Measurements from ENCODE around the gene SNX18.

Gene SNX18

DNA sequence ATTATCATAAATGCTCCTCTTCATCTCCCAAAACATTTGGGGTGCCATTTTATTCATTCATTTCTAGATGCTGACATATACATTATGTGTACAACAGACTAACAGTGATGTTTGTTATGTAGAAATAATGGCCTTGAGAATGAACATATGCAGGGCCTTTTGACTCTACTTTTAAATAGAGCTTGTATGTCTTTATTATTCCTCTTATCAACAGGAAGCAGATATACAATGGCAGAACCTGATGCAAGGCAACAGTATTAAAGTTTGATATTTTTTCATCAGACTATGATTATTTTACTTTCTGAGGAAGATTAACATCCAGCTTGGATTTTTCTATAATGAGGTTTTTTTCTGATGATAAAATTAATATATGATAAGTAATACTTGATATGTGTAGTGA lies 44.1 kb downstream of the SNX18 start:
- no peaks in the 10 kb centered on the region for H3K4me1 ChIP-seq (ENCODE audit: insufficient read depth, low read length, poor library complexity, severe bottlenecking)
- no peaks in the 10 kb centered on the region for H4K20me1 ChIP-seq (ENCODE audit: insufficient read depth, low read length, poor library complexity, severe bottlenecking)
- no peaks in the 10 kb centered on the region for H3K79me2 ChIP-seq (ENCODE audit: insufficient read depth, low read length)
- no peak overlapping the region for H3K4me2 ChIP-seq (ENCODE audit: low read depth, low read length, poor library complexity, severe bottlenecking)
- no peak for TF ChIP-seq EZH2phosphoT487 (IDR thresholded peaks at IDR 0.05; ENCODE audit: borderline replicate concordance)
- no peak for TF ChIP-seq CTCF (conservative IDR thresholded peaks at IDR 0.05; ENCODE audit: low read length)
- no peaks in the 10 kb centered on the region for H3K9me3 ChIP-seq (ENCODE audit: insufficient read depth, low read depth, low read length)
- H3K4me3 ChIP-seq (ENCODE audit: low read length, poor library complexity, severe bottlenecking), result no peak overlapping the region
- H3K9ac ChIP-seq (ENCODE audit: low read depth, low read length, poor library complexity, severe bottlenecking), result no peak overlapping the region
- H3K27me3 ChIP-seq (ENCODE audit: insufficient read depth, low read length, poor library complexity, severe bottlenecking), result no peaks in the 10 kb centered on the region
- no peak overlapping the region for H2AFZ ChIP-seq (ENCODE audit: low read length)
- H3K36me3 ChIP-seq (ENCODE audit: insufficient read depth, low read length), result no peaks in the 10 kb centered on the region
- no peaks in the 10 kb centered on the region for H3F3A ChIP-seq (ENCODE audit: low read depth)
- H3K9me2 ChIP-seq (replicated peaks; ENCODE audit: low read depth, low read length), result no peaks in the 10 kb centered on the region

DNA sequence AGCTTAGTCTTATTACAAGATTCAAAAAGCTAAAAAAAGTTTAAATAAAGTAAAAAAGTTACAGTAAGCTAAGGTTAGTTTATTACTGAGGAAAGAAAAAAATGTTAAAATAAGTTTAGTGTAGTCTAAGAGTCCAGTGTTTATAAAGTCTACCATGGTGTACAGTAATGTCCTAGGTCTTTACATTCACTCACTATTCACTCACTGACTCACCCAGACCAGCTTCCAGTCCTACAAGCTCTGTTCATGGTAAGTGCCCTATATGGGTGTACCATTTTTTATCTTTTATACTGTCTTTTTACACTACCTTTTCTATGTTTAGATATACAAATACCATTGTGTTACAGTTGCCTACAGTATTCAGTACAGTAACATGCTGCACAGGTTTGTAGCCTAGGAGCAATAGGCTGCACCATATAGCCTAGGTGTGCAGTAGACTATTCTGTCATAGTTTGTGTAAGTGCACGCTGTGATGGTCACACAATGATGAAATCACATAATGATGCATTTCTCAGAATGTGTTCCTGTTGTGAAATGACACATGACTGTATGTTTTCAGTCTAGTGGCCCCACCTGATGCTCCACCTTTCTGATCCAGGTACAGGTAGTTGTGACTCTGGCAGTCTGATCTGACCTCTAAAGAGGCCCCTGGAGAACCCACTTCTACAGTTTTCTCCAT lies 45.7 kb downstream of the SNX18 start:
- H3F3A ChIP-seq (ENCODE audit: low read depth), result no peaks in the 10 kb centered on the region
- no peak for TF ChIP-seq EZH2phosphoT487 (IDR thresholded peaks at IDR 0.05; ENCODE audit: borderline replicate concordance)
- TF ChIP-seq CTCF (conservative IDR thresholded peaks at IDR 0.05; ENCODE audit: low read length), result no peak
- H4K20me1 ChIP-seq (ENCODE audit: insufficient read depth, low read length, poor library complexity, severe bottlenecking), result no peaks in the 10 kb centered on the region
- H3K9me2 ChIP-seq (replicated peaks; ENCODE audit: low read depth, low read length), result no peaks in the 10 kb centered on the region
- no peaks in the 10 kb centered on the region for H3K9me3 ChIP-seq (ENCODE audit: insufficient read depth, low read depth, low read length)
- no peaks in the 10 kb centered on the region for H3K36me3 ChIP-seq (ENCODE audit: insufficient read depth, low read length)
- no peak overlapping the region for H3K4me3 ChIP-seq (ENCODE audit: low read length, poor library complexity, severe bottlenecking)
- no peaks in the 10 kb centered on the region for H3K4me1 ChIP-seq (ENCODE audit: insufficient read depth, low read length, poor library complexity, severe bottlenecking)
- no peak overlapping the region for H3K9ac ChIP-seq (ENCODE audit: low read depth, low read length, poor library complexity, severe bottlenecking)
- H3K79me2 ChIP-seq (ENCODE audit: insufficient read depth, low read length), result no peaks in the 10 kb centered on the region
- no peak overlapping the region for H2AFZ ChIP-seq (ENCODE audit: low read length)
- H3K27me3 ChIP-seq (ENCODE audit: insufficient read depth, low read length, poor library complexity, severe bottlenecking), result no peaks in the 10 kb centered on the region
- no peak overlapping the region for H3K4me2 ChIP-seq (ENCODE audit: low read depth, low read length, poor library complexity, severe bottlenecking)

- Histone ChIP-seq H4K20me1 (ENCODE audit: insufficient read depth, low read length, poor library complexity, severe bottlenecking) (no peaks in the 10 kb centered on the region), H3K4me2 (ENCODE audit: low read depth, low read length, poor library complexity, severe bottlenecking) (no peak overlapping the region), H3K27me3 (ENCODE audit: insufficient read depth, low read length, poor library complexity, severe bottlenecking) (no peaks in the 10 kb centered on the region), H2AFZ (ENCODE audit: low read length) (no peak overlapping the region), H3F3A (ENCODE audit: low read depth) (no peaks in the 10 kb centered on the region), H3K79me2 (ENCODE audit: insufficient read depth, low read length) (no peaks in the 10 kb centered on the region), H3K9me3 (ENCODE audit: insufficient read depth, low read depth, low read length) (no peaks in the 10 kb centered on the region), H3K4me3 (ENCODE audit: low read length, poor library complexity, severe bottlenecking) (no peak overlapping the region), H3K9me2 (replicated peaks; ENCODE audit: low read depth, low read length) (no peaks in the 10 kb centered on the region), H3K9ac (ENCODE audit: low read depth, low read length, poor library complexity, severe bottlenecking) (no peak overlapping the region), H3K4me1 (ENCODE audit: insufficient read depth, low read length, poor library complexity, severe bottlenecking) (no peaks in the 10 kb centered on the region), H3K36me3 (ENCODE audit: insufficient read depth, low read length) (no peaks in the 10 kb centered on the region)
- TF ChIP-seq EZH2phosphoT487 (IDR thresholded peaks at IDR 0.05; ENCODE audit: borderline replicate concordance), result no peak
- TF ChIP-seq CTCF (conservative IDR thresholded peaks at IDR 0.05; ENCODE audit: low read length), result no peak
Observed at GRCh38 chr5:54567996-54568395, 50.4 kb downstream of the SNX18 start.

Data from Loucy (cell line).